OCI-LY7 (cell line): ENCODE data around the gene SNRPB. TPM values are rescaled to one million over a fixed set of nuclear protein-coding genes. Genes with fewer than 3 reads are reported as not detected.

ENCODE experiments used
- BruUV-seq: library from RNA; stranded (reverse); fragments of 400-500 nt; replicated peaks from 2 replicates; lab custom pipeline; 2021; lab: Mats Ljungman, UMichigan
- CTCF ChIA-PET: fragments of 300-600 bp; sonication (Branson Sonifier 250); formaldehyde crosslinking; loops from one replicate; lab custom pipeline; 2022; ENCODE audit warnings: antibody characterized with exemption; ENCODE audit not compliant: unreplicated experiment; lab: Charles Lee
- POLR2A ChIA-PET: fragments of 300-600 bp; sonication (Branson Sonifier 250); formaldehyde crosslinking; loops from one replicate; lab custom pipeline; 2022; ENCODE audit warnings: antibody characterized with exemption; lab: Charles Lee
- DNase-seq: peaks from one replicate; pipeline ENCODE4 v3.0.0-alpha.2; 2015; ENCODE audit warnings: low spot score
- H2AFZ ChIP-seq: fragments of 200-600 bp; sonication (generic), shearing (Covaris generic); 2 replicates; pipeline ENCODE4 v1.6.1; 2014; ENCODE audit warnings: mild to moderate bottlenecking, antibody characterized with exemption, low read length, moderate library complexity
- H3K27ac ChIP-seq: fragments of 200-600 bp; sonication (generic); 2 replicates; pipeline ENCODE4 v1.5.1; 2014; ENCODE audit warnings: mixed run types, low read depth, mild to moderate bottlenecking, moderate library complexity, low read length, inconsistent platforms; ENCODE audit not compliant: poor library complexity, severe bottlenecking
- H3K36me3 ChIP-seq: fragments of 200-600 bp; sonication (generic); 2 replicates; pipeline ENCODE4 v1.6.1; 2014; ENCODE audit warnings: mild to moderate bottlenecking, antibody characterized with exemption, low read length, moderate library complexity, mixed read lengths; ENCODE audit not compliant: insufficient read depth
- H3K4me1 ChIP-seq: fragments of 200-600 bp; sonication (generic); 2 replicates; pipeline ENCODE4 v1.5.1; 2014; ENCODE audit warnings: mild to moderate bottlenecking, low read length; ENCODE audit not compliant: insufficient read depth, poor library complexity, severe bottlenecking
- H3K4me2 ChIP-seq: fragments of 200-600 bp; sonication (generic); 2 replicates; pipeline ENCODE4 v1.6.1; 2014; ENCODE audit warnings: mild to moderate bottlenecking, low read length
- H3K4me3 ChIP-seq: fragments of 200-600 bp; sonication (generic); 2 replicates; pipeline ENCODE4 v1.5.1; 2014; ENCODE audit warnings: mild to moderate bottlenecking, low read depth, low read length; ENCODE audit not compliant: poor library complexity, severe bottlenecking
- H3K79me2 ChIP-seq: fragments of 200-600 bp; sonication (generic); 2 replicates; pipeline ENCODE4 v1.6.1; 2016; ENCODE audit warnings: low read depth, mild to moderate bottlenecking, low read length, moderate library complexity, mixed read lengths; ENCODE audit not compliant: insufficient read depth
- H3K9me2 ChIP-seq: fragments of 200-600 bp; sonication (generic); 2 replicates; pipeline ENCODE4 v1.6.1; 2016; ENCODE audit warnings: mild to moderate bottlenecking, low read length, mixed read lengths; ENCODE audit not compliant: insufficient read depth
- H3K9me3 ChIP-seq: fragments of 200-600 bp; sonication (generic); 2 replicates; pipeline ENCODE4 v1.6.1; 2014; ENCODE audit warnings: mild to moderate bottlenecking, mixed run types, low read length, mixed read lengths
- H4K20me1 ChIP-seq: fragments of 200-600 bp; sonication (generic); 2 replicates; pipeline ENCODE4 v1.6.1; 2014; ENCODE audit warnings: mild to moderate bottlenecking, antibody characterized with exemption, low read length, moderate library complexity, mixed read lengths; ENCODE audit not compliant: insufficient read depth
- EZH2phosphoT487 ChIP-seq: fragments of 200-600 bp; sonication (generic); IDR thresholded peaks from 2 replicates; pipeline ENCODE4 v1.6.1; 2018; ENCODE audit warnings: low read depth, borderline replicate concordance, mild to moderate bottlenecking, mixed run types, antibody characterized with exemption, low read length, moderate library complexity, mixed read lengths
- intact Hi-C: fragments of 100-400 bp; cut with micrococcal nuclease; formaldehyde crosslinking; loops from one replicate; pipeline ENCODE4 v1.10.0; 2022; ENCODE audit not compliant: unreplicated experiment
- total RNA-seq, 2 experiments: library from RNA; depleted of rRNA in 1 of 2; stranded (reverse); fragments of >200 nt in 1 of 2; shearing (Covaris generic) in 1 of 2; gene quantifications; 2 replicates each; pipeline ENCODE4 v1.2.3, GENCODE V29; 2014 to 2022
- TF ChIP-seq, protein P1 (sequence below): fragments of 200-600 bp; sonication (generic); conservative IDR thresholded peaks from 2 replicates; pipeline ENCODE4 v1.5.1; 2014; ENCODE audit warnings: mild to moderate bottlenecking, antibody characterized with exemption, low read length, moderate library complexity, mixed read lengths

The SNRPB gene
- total RNA-seq, 2 experiments from 2014 or later, result 351 to 516 TPM

DNA sequence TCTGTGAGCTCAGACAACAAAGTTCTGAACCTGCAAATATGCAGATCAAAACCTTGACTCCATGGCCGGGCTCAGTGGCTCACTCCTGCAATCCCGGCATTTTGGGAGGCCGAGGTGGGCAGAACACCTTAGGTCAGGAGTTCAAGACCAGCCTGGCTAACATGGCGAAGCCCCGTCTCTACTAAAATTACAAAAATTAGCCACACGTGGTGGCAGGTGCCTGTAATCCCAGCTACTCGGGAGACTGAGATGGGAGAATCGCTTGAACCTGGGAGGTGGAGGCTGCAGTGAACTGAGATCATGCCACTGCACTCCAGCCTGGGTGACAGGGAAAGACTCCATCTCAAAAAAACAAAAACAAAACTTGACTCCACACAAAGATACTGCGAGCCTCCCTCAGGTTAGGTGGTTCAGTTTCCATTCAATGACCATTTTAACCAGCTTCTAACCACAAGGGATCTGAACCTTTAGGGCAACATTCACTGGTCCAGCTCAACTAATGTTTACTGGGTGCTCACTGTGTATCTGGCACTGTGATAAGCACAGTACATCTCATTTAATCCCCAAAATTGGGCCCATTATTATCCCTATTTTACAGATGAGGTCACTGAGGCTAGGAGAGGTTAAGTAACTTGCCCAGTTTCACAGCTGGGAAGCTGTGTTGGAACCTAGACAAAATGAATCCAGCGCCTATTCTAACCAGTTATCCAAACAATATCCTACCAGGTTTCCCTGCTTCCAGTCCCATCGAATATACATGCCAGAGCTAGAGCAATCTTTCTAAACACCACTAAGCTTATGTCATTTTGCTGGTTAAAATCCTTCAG is 1.8 kb downstream of the SNRPB start:
- DNase-seq, result no peak
- CTCF ChIA-PET, result interaction anchor here (0.6 kb wide), 1 partner anchor 17 kb away, joined by 4 read pairs; no protein-coding TSS in a partner anchor
- intact Hi-C loops, result no loop called here
- BruUV-seq, result no TSS peak
- no peaks in the 10 kb centered on the region for H3K9me3 ChIP-seq
- peaks cover 26% of the 10 kb centered on the region for H3K4me1 ChIP-seq
- H3K27ac ChIP-seq, result no peak overlapping the region
- peak overlapping the region; percentile 99 for H3K4me3 ChIP-seq
- POLR2A ChIA-PET, result interaction anchor here (0.9 kb wide), 2 partner anchors 9 to 13 kb away, joined by 3 to 5 read pairs; no protein-coding TSS in a partner anchor
- TF ChIP-seq, protein P1, sequence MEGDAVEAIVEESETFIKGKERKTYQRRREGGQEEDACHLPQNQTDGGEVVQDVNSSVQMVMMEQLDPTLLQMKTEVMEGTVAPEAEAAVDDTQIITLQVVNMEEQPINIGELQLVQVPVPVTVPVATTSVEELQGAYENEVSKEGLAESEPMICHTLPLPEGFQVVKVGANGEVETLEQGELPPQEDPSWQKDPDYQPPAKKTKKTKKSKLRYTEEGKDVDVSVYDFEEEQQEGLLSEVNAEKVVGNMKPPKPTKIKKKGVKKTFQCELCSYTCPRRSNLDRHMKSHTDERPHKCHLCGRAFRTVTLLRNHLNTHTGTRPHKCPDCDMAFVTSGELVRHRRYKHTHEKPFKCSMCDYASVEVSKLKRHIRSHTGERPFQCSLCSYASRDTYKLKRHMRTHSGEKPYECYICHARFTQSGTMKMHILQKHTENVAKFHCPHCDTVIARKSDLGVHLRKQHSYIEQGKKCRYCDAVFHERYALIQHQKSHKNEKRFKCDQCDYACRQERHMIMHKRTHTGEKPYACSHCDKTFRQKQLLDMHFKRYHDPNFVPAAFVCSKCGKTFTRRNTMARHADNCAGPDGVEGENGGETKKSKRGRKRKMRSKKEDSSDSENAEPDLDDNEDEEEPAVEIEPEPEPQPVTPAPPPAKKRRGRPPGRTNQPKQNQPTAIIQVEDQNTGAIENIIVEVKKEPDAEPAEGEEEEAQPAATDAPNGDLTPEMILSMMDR, result no peak
- TF ChIP-seq EZH2phosphoT487, result no peak
- H3K4me2 ChIP-seq, result peak overlapping the region; percentile 85
- H2AFZ ChIP-seq, result no peak overlapping the region
- H3K9me2 ChIP-seq, result no peaks in the 10 kb centered on the region
- H4K20me1 ChIP-seq, result peaks cover 45% of the 10 kb centered on the region
- H3K36me3 ChIP-seq, result peaks cover 66% of the 10 kb centered on the region
- H3K79me2 ChIP-seq, result peaks cover 62% of the 10 kb centered on the region

DNA sequence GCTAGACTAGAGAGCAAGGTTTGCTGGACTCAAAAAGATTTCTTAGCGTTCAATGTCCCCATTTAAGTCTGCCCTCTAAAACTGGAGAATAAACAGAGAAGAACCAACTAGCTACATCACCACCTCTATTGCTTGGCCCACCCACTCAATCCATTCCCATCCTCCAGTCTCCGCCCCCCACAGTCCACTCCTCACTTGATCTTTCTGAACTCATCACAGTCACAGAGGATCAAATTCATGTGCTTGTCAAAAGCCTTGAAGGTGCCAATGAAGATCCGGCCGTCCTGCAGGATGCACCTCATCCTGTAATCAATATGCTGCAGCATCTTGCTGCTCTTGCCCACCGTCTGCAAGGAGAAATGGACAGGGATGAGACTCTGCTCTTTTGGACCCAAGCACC is 3.2 kb downstream of the SNRPB start:
- H4K20me1 ChIP-seq, result peaks cover 47% of the 10 kb centered on the region
- no peak for DNase-seq
- H3K4me1 ChIP-seq, result peaks cover 23% of the 10 kb centered on the region
- peaks cover 80% of the 10 kb centered on the region for H3K36me3 ChIP-seq
- H3K79me2 ChIP-seq, result peaks cover 62% of the 10 kb centered on the region
- no peak overlapping the region; the same call in 1 of the 2 replicates for H3K4me2 ChIP-seq
- no peak overlapping the region for H2AFZ ChIP-seq
- H3K4me3 ChIP-seq, result no peak overlapping the region
- ChIA-PET CTCF (no interaction called here), POLR2A (no interaction called here)
- intact Hi-C loops, result no loop called here
- no peaks in the 10 kb centered on the region for H3K9me2 ChIP-seq
- BruUV-seq, result no TSS peak
- no peak for TF ChIP-seq EZH2phosphoT487
- TF ChIP-seq, protein P1, result no peak
- no peaks in the 10 kb centered on the region for H3K9me3 ChIP-seq
- H3K27ac ChIP-seq, result no peak overlapping the region

DNA sequence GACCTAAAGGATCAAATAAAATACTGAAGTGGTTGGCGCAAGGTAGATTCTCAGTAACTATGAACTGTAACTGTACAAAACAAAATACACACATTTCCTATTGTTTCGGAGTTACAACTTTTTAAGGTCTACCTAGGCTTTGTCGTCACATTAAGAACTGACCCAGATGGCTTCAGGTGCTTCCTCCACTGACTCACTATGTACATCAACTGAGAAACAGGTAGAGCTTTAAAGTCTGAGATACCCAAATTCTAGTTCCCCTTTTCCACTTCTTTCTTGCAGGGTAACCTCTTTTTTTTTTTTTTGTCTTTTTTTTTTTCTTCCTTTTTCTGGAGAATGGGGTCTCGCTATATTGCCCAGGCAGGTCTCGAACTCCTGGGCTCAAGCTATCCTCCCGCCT is 5.5 kb downstream of the SNRPB start:
- no peaks in the 10 kb centered on the region for H3K9me3 ChIP-seq
- no peak overlapping the region for H2AFZ ChIP-seq
- H4K20me1 ChIP-seq, result peaks cover 47% of the 10 kb centered on the region
- ChIA-PET CTCF (no interaction called here), POLR2A (no interaction called here)
- H3K27ac ChIP-seq, result no peak overlapping the region
- no peak for DNase-seq
- BruUV-seq, result no TSS peak
- TF ChIP-seq, protein P1, result no peak
- no peak for TF ChIP-seq EZH2phosphoT487
- peaks cover 100% of the 10 kb centered on the region for H3K36me3 ChIP-seq
- peaks cover 57% of the 10 kb centered on the region for H3K79me2 ChIP-seq
- no peaks in the 10 kb centered on the region for H3K9me2 ChIP-seq
- no peak overlapping the region for H3K4me2 ChIP-seq
- H3K4me3 ChIP-seq, result no peak overlapping the region
- intact Hi-C loops, result no loop called here
- H3K4me1 ChIP-seq, result peaks cover 16% of the 10 kb centered on the region
